Activated T-cell treated with anti-CD3 and anti-CD28 coated beads for 1 hour (primary cell): ENCODE data around the gene TBCE.
"Not testable (repeated sequence)": the region's sequence is repeated elsewhere in the genome, so short reads cannot be mapped to it uniquely, and the experiment has no call there.

Experiments used
- DNase-seq: peaks from one replicate; pipeline ENCODE4 v3.0.0-alpha.2; 2020; ENCODE audit warnings: low read depth

Gene TBCE

GRCh38 chr1:235455823-235456222 lies 88.6 kb downstream of the TBCE start:
- no peak for DNase-seq

GRCh38 chr1:235457856-235458255 lies 90.6 kb downstream of the TBCE start:
- not testable (repeated sequence) for DNase-seq

- DNase-seq, result no peak
Observed at GRCh38 chr1:235460770-235461169, 93.5 kb downstream of the TBCE start.

GRCh38 chr1:235461954-235462353 lies 94.7 kb downstream of the TBCE start:
- no peak for DNase-seq

GRCh38 chr1:235462832-235463231 lies 95.6 kb downstream of the TBCE start:
- not testable (repeated sequence) for DNase-seq

- DNase-seq, result no peak
Observed at GRCh38 chr1:235465066-235465465, 97.8 kb downstream of the TBCE start.

GRCh38 chr1:235468004-235468403 lies 100.8 kb downstream of the TBCE start:
- no peak for DNase-seq

GRCh38 chr1:235468970-235469369 lies 101.7 kb downstream of the TBCE start:
- DNase-seq, result no peak

GRCh38 chr1:235469897-235470296 lies 102.7 kb downstream of the TBCE start:
- DNase-seq, result not testable (repeated sequence)

GRCh38 chr1:235470741-235471439 lies 103.7 kb downstream of the TBCE start:
- DNase-seq, result no peak

- DNase-seq, result no peak
Observed at GRCh38 chr1:235473806-235474205, 106.6 kb downstream of the TBCE start.

- DNase-seq, result no peak
Observed at GRCh38 chr1:235483090-235483489, 115.9 kb downstream of the TBCE start.

GRCh38 chr1:235485558-235485957 lies 118.3 kb downstream of the TBCE start:
- no peak for DNase-seq

- no peak for DNase-seq
Observed at GRCh38 chr1:235486321-235486720, 119.1 kb downstream of the TBCE start.

- no peak for DNase-seq
Observed at GRCh38 chr1:235491644-235492043, 124.4 kb downstream of the TBCE start.

- no peak for DNase-seq
Observed at GRCh38 chr1:235494531-235494930, 127.3 kb downstream of the TBCE start.

GRCh38 chr1:235495030-235495429 lies 127.8 kb downstream of the TBCE start:
- no peak for DNase-seq

- no peak for DNase-seq
Observed at GRCh38 chr1:235495551-235495950, 128.3 kb downstream of the TBCE start.

GRCh38 chr1:235500971-235501540 lies 133.8 kb downstream of the TBCE start:
- DNase-seq, result no peak
